ENCODE data around the gene ERICH3. TPM values are rescaled to one million over a fixed set of nuclear protein-coding genes. Genes with fewer than 3 reads are reported as not detected.

Gene ERICH3
- polyA plus RNA-seq, 2 of the 4 experiments (the other 2 are of a cell fraction): not detected

DNA sequence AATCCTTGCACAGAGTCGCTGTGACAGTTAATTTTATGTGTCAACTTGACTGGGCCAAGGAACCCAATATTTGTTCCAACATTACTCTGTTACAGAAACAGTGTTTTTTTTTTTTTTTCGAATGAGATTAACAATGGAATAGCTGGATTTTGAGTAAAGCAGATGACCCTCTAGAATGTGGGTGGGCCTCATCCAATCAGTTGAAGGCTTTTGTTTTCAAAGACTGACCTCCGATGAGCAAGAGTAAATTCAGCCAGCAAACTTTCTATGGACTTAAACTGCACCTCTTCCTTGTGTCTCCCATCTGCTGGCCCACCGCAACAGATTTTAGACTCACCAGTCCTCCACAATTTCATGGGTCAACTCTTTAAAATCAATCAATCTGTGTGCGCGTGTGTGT lies 42.2 kb upstream of the ERICH3 start (continued):
- TF ChIP-seq, protein P1, sequence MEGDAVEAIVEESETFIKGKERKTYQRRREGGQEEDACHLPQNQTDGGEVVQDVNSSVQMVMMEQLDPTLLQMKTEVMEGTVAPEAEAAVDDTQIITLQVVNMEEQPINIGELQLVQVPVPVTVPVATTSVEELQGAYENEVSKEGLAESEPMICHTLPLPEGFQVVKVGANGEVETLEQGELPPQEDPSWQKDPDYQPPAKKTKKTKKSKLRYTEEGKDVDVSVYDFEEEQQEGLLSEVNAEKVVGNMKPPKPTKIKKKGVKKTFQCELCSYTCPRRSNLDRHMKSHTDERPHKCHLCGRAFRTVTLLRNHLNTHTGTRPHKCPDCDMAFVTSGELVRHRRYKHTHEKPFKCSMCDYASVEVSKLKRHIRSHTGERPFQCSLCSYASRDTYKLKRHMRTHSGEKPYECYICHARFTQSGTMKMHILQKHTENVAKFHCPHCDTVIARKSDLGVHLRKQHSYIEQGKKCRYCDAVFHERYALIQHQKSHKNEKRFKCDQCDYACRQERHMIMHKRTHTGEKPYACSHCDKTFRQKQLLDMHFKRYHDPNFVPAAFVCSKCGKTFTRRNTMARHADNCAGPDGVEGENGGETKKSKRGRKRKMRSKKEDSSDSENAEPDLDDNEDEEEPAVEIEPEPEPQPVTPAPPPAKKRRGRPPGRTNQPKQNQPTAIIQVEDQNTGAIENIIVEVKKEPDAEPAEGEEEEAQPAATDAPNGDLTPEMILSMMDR (IDR thresholded peaks at IDR 0.05): no peak
- TF ChIP-seq BHLHE40 (IDR thresholded peaks at IDR 0.05; ENCODE audit: low read depth, low read length) (no peak), NR3C1 (IDR thresholded peaks at IDR 0.05) (no peak), MYC (IDR thresholded peaks at IDR 0.05; ENCODE audit: borderline replicate concordance, low read length) (no peak)

DNA sequence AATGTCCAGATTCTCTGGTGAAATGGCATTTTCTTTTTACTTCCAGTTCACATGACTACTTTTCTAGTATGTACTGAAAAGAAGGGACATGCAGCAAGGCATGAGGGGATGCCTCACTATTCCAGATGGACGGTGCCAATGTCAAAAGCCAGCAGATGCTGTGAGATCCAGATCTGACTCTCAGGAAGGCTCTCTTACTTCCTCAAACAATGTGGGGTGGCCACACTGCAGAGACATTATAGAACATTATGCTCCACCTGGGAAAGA lies 41.6 kb upstream of the ERICH3 start:
- no peak for ATAC-seq
- FAIRE-seq: no peak
- no peak for TF ChIP-seq EHF (CRISPR knock-in tag; IDR thresholded peaks at IDR 0.05)
- TF ChIP-seq, protein P1 (IDR thresholded peaks at IDR 0.05): no peak
- TF ChIP-seq CHD4 (IDR thresholded peaks at IDR 0.05; ENCODE audit: borderline replicate concordance): no peak
- TF ChIP-seq FOSL2 (IDR thresholded peaks at IDR 0.05): no peak
- no peak for TF ChIP-seq FOSL2 (CRISPR knock-in tag; IDR thresholded peaks at IDR 0.05)
- TF ChIP-seq NFE2L2 (conservative IDR thresholded peaks at IDR 0.05; ENCODE audit: low read length): no peak
- no peak for TF ChIP-seq ZSCAN20 (CRISPR knock-in tag; IDR thresholded peaks at IDR 0.05)
- no peak for TF ChIP-seq ZC3H11A (IDR thresholded peaks at IDR 0.05)
- TF ChIP-seq HOXB13 (CRISPR knock-in tag; IDR thresholded peaks at IDR 0.05; ENCODE audit: low read depth): no peak
- no peak for TF ChIP-seq MAZ (IDR thresholded peaks at IDR 0.05; ENCODE audit: borderline replicate concordance, low read depth, low read length)
- TF ChIP-seq RNF2 (IDR thresholded peaks at IDR 0.05; ENCODE audit: borderline replicate concordance, low read depth): no peak
- TF ChIP-seq JUN (IDR thresholded peaks at IDR 0.05): no peak
- TF ChIP-seq, protein P2, sequence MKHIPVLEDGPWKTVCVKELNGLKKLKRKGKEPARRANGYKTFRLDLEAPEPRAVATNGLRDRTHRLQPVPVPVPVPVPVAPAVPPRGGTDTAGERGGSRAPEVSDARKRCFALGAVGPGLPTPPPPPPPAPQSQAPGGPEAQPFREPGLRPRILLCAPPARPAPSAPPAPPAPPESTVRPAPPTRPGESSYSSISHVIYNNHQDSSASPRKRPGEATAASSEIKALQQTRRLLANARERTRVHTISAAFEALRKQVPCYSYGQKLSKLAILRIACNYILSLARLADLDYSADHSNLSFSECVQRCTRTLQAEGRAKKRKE (CRISPR knock-in tag; IDR thresholded peaks at IDR 0.05; ENCODE audit: low read depth): no peak
- TF ChIP-seq ESRRA (IDR thresholded peaks at IDR 0.05; ENCODE audit: borderline replicate concordance, low read length): no peak
- no peak for TF ChIP-seq RARB (CRISPR knock-in tag; IDR thresholded peaks at IDR 0.05)
- TF ChIP-seq FOXS1 (CRISPR knock-in tag; IDR thresholded peaks at IDR 0.05): no peak
- TF ChIP-seq SREBF2 (IDR thresholded peaks at IDR 0.05): no peak
- no peak overlapping the region for H3K4me3 ChIP-seq
- 90% methylated on average over 1 of the region's 1 CpG for WGBS (ENCODE audit: missing lambda C conversion rate)
- H3K9me3 ChIP-seq: no peaks in the 10 kb centered on the region
- ChIA-PET POLR2A (no interaction called here), CTCF (no interaction called here)
- H3K4me1 ChIP-seq: peaks cover 7% of the 10 kb centered on the region; the same call in 1 of the 3 replicates
- H3K4me2 ChIP-seq: no peak overlapping the region
- no peak overlapping the region for H3K27ac ChIP-seq
- no peak for DNase-seq (ENCODE audit: low read depth in 1 of 2, low spot score in 1 of 2)

DNA sequence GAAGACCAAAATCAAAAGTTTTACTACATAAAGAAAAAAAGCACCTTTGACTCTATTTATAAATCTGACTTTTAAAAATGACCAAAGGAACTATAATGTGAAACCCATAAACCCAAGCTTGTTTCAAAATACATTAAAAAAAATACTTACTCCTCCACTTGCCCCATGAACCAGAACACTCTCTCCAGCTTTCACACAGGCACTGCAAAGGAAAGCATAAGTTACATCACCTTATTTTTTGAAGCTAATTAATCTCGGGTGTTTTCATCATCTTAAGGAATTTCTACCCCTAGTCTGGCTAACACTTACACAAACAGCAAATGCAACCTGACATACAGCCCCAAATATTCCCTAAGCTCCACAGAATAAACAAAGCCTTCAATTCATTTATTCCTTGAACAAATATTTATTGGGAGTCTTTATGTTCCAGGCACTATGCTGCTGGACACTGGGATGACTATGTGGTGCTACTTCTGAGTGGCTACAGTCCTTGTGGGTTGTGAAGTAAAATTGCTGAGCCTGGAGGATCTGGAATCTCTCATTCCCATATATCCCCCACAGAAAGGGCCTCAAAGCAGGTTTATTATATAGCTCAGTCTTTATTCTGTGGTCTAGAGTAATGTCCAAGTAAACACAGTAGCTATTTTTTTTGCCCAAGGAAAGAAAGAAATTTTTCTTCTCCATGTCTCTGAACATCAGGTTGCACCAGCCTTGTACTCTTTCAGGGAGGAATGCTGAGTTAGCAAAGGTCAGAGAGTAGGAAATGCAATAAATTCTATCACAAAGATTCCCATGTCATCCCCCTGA lies 41.0 kb upstream of the ERICH3 start:
- Histone ChIP-seq H3K4me3 (no peak overlapping the region), H3K4me2 (0 out of 3 replicates have a peak overlapping the region, but pooled peaks have one; percentile 1), H3K4me1 (peaks cover 7% of the 10 kb centered on the region; the same call in 1 of the 3 replicates), H3K9me3 (no peaks in the 10 kb centered on the region), H3K27ac (0 out of 6 replicates have a peak overlapping the region, but pooled peaks of 1 of the 2 experiments have one; percentile 40)
- TF ChIP-seq KDM5A (IDR thresholded peaks at IDR 0.05): no peak
- TF ChIP-seq NFE2L2 (conservative IDR thresholded peaks at IDR 0.05; ENCODE audit: low read length): no peak
- TF ChIP-seq MAFK (IDR thresholded peaks at IDR 0.05; ENCODE audit: partially characterized antibody): peak; percentile 25
- POLR2A ChIA-PET: no interaction called here
- DNase-seq (ENCODE audit: low read depth in 1 of 2, low spot score in 1 of 2): no peak
- WGBS (ENCODE audit: missing lambda C conversion rate): 10% methylated on average over 1 of the region's 1 CpG
- no peak for ATAC-seq
- FAIRE-seq: no peak
- CTCF ChIA-PET: no interaction called here

Measured in A549 (cell line).